K562 (cell line): ENCODE results near the gene MACROD2. TPM values are rescaled to one million over a fixed set of nuclear protein-coding genes. Genes with fewer than 3 reads are reported as not detected.

Experiments used
- ATAC-seq: fragments of 200-7000 bp; cut with Tn5 transposase; 3 replicates; pipeline ENCODE4 v1.9.1; 2020; ENCODE audit warnings: moderate library complexity
- BruUV-seq: library from RNA; stranded (reverse); fragments of 400-500 nt; replicated peaks from 2 replicates; lab custom pipeline; 2021; lab: Mats Ljungman, UMichigan
- CTCF ChIA-PET: fragments of 300-600 bp; formaldehyde crosslinking; extraction: SDS; loops from one replicate; lab custom pipeline; 2021; ENCODE audit warnings: low intra/inter-chr PET ratio; lab: Yijun Ruan, JAX
- POLR2A ChIA-PET: fragments of 300-600, 350-650 bp; sonication (Branson Sonifier 250); formaldehyde crosslinking; extraction: SDS; loops from one replicate; lab custom pipeline; 2021; ENCODE audit warnings: antibody characterized with exemption, inconsistent platforms; lab: Yijun Ruan, JAX
- DNase-seq, 4 experiments: peaks; one replicate each; pipeline versions ENCODE4 v3.0.0 to v3.0.0-alpha.2; 2011 to 2018; ENCODE audit warnings: low spot score in 3 of 4, mixed read lengths in 3 of 4; ENCODE audit errors: extremely low read depth in 1 of 4
- FAIRE-seq: peaks from 2 replicates; lab custom pipeline; 2011; peaks lifted over from hg19 to GRCh38; lab: Jason Lieb, UNC
- H2AFZ ChIP-seq: 2 replicates; pipeline ENCODE4 v1.6.0; 2011; ENCODE audit warnings: low read depth, low read length, control low read depth, inconsistent platforms
- H3K27ac ChIP-seq: fragments of 200-600 bp; 3 replicates; pipeline ENCODE4 v1.8.0; 2011; ENCODE audit warnings: low read depth, mild to moderate bottlenecking, control low read depth, inconsistent platforms, low read length, moderate library complexity, mixed read lengths; ENCODE audit errors: extremely low read depth
- H3K27me3 ChIP-seq, 2 experiments: fragments of 300-600 bp in 1 of 2; 2 replicates in 1 of 2; 3 replicates in 1 of 2; pipeline versions ENCODE4 v1.6.0 to v1.8.0; 2011; ENCODE audit warnings: inconsistent platforms in 2 of 2, low read length in 2 of 2, mild to moderate bottlenecking in 1 of 2, mixed read lengths in 1 of 2, moderate library complexity in 1 of 2; ENCODE audit not compliant: control insufficient read depth in 2 of 2, insufficient read depth in 2 of 2
- H3K36me3 ChIP-seq: fragments of 300-600 bp; 3 replicates; pipeline ENCODE4 v1.8.0; 2011; ENCODE audit warnings: mild to moderate bottlenecking, low read length, inconsistent platforms; ENCODE audit not compliant: control insufficient read depth, insufficient read depth
- H3K4me1 ChIP-seq, 2 experiments: fragments of 200-600 bp in 1 of 2; replicated peaks in 1 of 2; 2 replicates in 1 of 2; 3 replicates in 1 of 2; pipeline versions ENCODE4 v1.5.1 to v1.8.0; 2011; ENCODE audit warnings: inconsistent platforms in 2 of 2, low read length in 2 of 2, mild to moderate bottlenecking in 1 of 2, mixed read lengths in 1 of 2, moderate library complexity in 1 of 2; ENCODE audit not compliant: control insufficient read depth in 2 of 2, insufficient read depth in 2 of 2
- H3K4me2 ChIP-seq: 2 replicates; pipeline ENCODE4 v1.6.1; 2011; ENCODE audit warnings: low read length, control low read depth, inconsistent platforms, mixed read lengths; ENCODE audit not compliant: insufficient read depth
- H3K4me3 ChIP-seq: fragments of 200-600 bp; sonication (generic), shearing (Covaris generic); 2 replicates; pipeline ENCODE4 v1.5.1; 2016; ENCODE audit warnings: control low read depth, inconsistent platforms
- H3K79me2 ChIP-seq: fragments of 200-600 bp; 3 replicates; pipeline ENCODE4 v1.8.0; 2011; ENCODE audit warnings: low read length, inconsistent platforms; ENCODE audit not compliant: control insufficient read depth, insufficient read depth
- H3K9ac ChIP-seq, 2 experiments: 2 replicates each; pipeline versions ENCODE4 v1.6.0 to v1.6.1; 2011; ENCODE audit warnings: low read depth in 2 of 2, low read length in 2 of 2, control low read depth in 1 of 2, inconsistent platforms in 1 of 2, mild to moderate bottlenecking in 1 of 2, mixed read lengths in 1 of 2; ENCODE audit not compliant: insufficient read depth in 1 of 2
- H3K9me1 ChIP-seq: one replicate; pipeline ENCODE4 v1.6.0; 2011; ENCODE audit warnings: inconsistent platforms, mild to moderate bottlenecking, low read length, moderate library complexity; ENCODE audit not compliant: control insufficient read depth, insufficient read depth
- H3K9me3 ChIP-seq: replicated peaks from 2 replicates; pipeline ENCODE4 v1.5.1; 2011; ENCODE audit warnings: low read depth, low read length, inconsistent platforms; ENCODE audit not compliant: control insufficient read depth, insufficient read depth
- H4K20me1 ChIP-seq: replicated peaks from 2 replicates; pipeline ENCODE4 v1.6.1; 2011; ENCODE audit warnings: low read length, inconsistent platforms, mixed read lengths; ENCODE audit not compliant: control insufficient read depth, insufficient read depth
- CBX8 ChIP-seq: fragments of 200-600 bp; sonication (generic); IDR thresholded peaks from 2 replicates; pipeline ENCODE4 v1.6.1; 2012; ENCODE audit warnings: borderline replicate concordance, mixed run types, low read depth, mild to moderate bottlenecking, moderate library complexity, mixed read lengths, low read length, control low read depth, inconsistent platforms; ENCODE audit not compliant: poor library complexity, severe bottlenecking; ENCODE audit errors: extremely low read depth
- CEBPG ChIP-seq, 3 experiments: fragments of 200-800 bp in 1 of 3; sonication (Bioruptor generic) in 1 of 3; sonication (generic) in 1 of 3; formaldehyde crosslinking in 1 of 3; IDR thresholded peaks in 2 of 3; conservative IDR thresholded peaks in 1 of 3; 2 replicates each; pipeline versions ENCODE4 v1.6.1 to v1.8.0; 2016 to 2022; ENCODE audit warnings: missing compliant biosample characterization in 2 of 3, missing genetic modification characterization in 2 of 3, mild to moderate bottlenecking in 1 of 3, missing genetic modification reagents in 1 of 3
- HCFC1 ChIP-seq: IDR thresholded peaks from 2 replicates; pipeline ENCODE4 v1.6.1; 2012; ENCODE audit warnings: low read depth, low read length, improper control_type of control experiment
- NCOA2 ChIP-seq, 2 experiments: fragments of 450-650 bp; IDR thresholded peaks; 2 replicates each; pipeline ENCODE4 v1.6.1; 2018; ENCODE audit warnings: mild to moderate bottlenecking in 2 of 2, moderate library complexity in 1 of 2; ENCODE audit not compliant: partially characterized antibody in 2 of 2
- NCOA6 ChIP-seq: fragments of 450-650 bp; IDR thresholded peaks from 2 replicates; pipeline ENCODE4 v1.6.1; 2017; ENCODE audit warnings: mild to moderate bottlenecking
- SAFB ChIP-seq: fragments of 200-400 bp; formaldehyde crosslinking; IDR thresholded peaks from 2 replicates; pipeline ENCODE4 v1.6.1; 2017; ENCODE audit warnings: low read depth, low read length, borderline replicate concordance
- SRSF9 ChIP-seq: fragments of 200-400 bp; formaldehyde crosslinking; IDR thresholded peaks from 2 replicates; pipeline ENCODE4 v1.6.1; 2017; ENCODE audit warnings: low read depth, low read length, borderline replicate concordance
- ZBTB17 ChIP-seq: fragments of 450-650 bp; formaldehyde crosslinking; IDR thresholded peaks from 2 replicates; pipeline ENCODE4 v1.4.0; 2020; ENCODE audit warnings: mild to moderate bottlenecking
- ZBTB9 ChIP-seq: fragments of 450-650 bp; formaldehyde crosslinking; IDR thresholded peaks from 2 replicates; pipeline ENCODE4 v1.4.0; 2020; ENCODE audit warnings: mild to moderate bottlenecking, moderate library complexity
- ZNF507 ChIP-seq: conservative IDR thresholded peaks from 2 replicates; pipeline ENCODE4 v1.6.1; 2017; ENCODE audit warnings: missing genetic modification characterization, missing compliant biosample characterization
- ZNF561 ChIP-seq: fragments of 450-650 bp; formaldehyde crosslinking; conservative IDR thresholded peaks from 2 replicates; pipeline ENCODE4 v1.4.0; 2020; ENCODE audit warnings: mild to moderate bottlenecking, moderate library complexity
- whole genome bisulfite sequencing: fragments of 100-300 bp; shearing (Covaris generic); methylation state at CpG from one replicate; pipeline ENCODE4 v1.1.6; 2016; ENCODE audit warnings: low coverage, mixed read lengths; ENCODE audit not compliant: insufficient coverage; ENCODE audit errors: missing lambda C conversion rate; 5-methylcytosine and 5-hydroxymethylcytosine counted together
- in situ Hi-C: fragments of 300-500 bp; cut with MboI; formaldehyde crosslinking; loops from 4 replicates; pipeline ENCODE4 v1.15.0; 2018; ENCODE audit warnings: inconsistent platforms, mixed read lengths
- intact Hi-C: fragments of 100-400 bp; cut with micrococcal nuclease; formaldehyde crosslinking; loops from 2 replicates; pipeline ENCODE4 v1.14.2; 2022
- polyA plus RNA-seq, 8 experiments: library from polyadenylated mRNA; depleted of rRNA in 4 of 8; stranded (reverse) in 5 of 8; unstranded in 3 of 8; fragments of >200 nt; fragmentation: Nextera tagmentation in 2 of 8; fragmentation: Illumina TruSeq in 1 of 8; extraction: Ambion mirVana in 2 of 8; extraction: Trizol in 1 of 8; gene quantifications; 2 replicates each; pipeline versions ENCODE4 v1.2.1 to v1.2.3, GENCODE V29; 2011 to 2014; ENCODE audit warnings: inconsistent platforms in 1 of 8, missing spikeins in 1 of 8
- total RNA-seq, 7 experiments: library from RNA; depleted of rRNA in 6 of 7; stranded (reverse); fragments of >200 nt in 6 of 7; fragmentation: Illumina TruSeq in 2 of 7; extraction: Trizol in 2 of 7; gene quantifications; 2 replicates each; pipeline versions ENCODE4 v1.2.1 to v1.2.3, GENCODE V29; 2011 to 2021; ENCODE audit warnings: low replicate concordance in 1 of 7
- TF ChIP-seq, protein P1 (sequence below): IDR thresholded peaks from 2 replicates; pipeline ENCODE4 v1.6.1; 2012; ENCODE audit warnings: low read depth, low read length, improper control_type of control experiment, borderline replicate concordance

MACROD2 gene
- total and polyA plus RNA-seq, 9 of the 15 experiments (the other 6 are each of a cell fraction or from before 2014, with no cell fraction given), result not detected

DNA sequence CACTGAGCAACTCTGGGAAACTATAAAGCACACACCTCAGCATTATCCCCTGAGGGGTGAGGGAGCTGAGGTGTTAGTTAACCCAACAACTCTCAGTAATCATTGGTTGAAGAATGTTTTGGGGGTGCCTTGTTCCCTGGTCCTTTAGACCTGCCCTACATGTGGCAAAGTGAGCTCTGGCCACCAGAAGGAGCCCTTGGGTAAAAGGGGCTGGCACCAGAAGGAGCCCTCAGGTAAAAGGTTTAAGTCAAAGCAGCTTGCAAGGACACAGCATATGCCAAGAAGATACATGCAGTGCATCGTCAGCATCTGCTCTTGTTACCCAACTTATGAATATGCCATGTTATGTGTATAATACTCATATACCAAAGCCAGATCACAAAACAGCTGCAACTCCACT lies 1496.3 kb downstream of the MACROD2 start:
- 0% methylated on average over 1 of the region's 1 CpG for WGBS
- ChIA-PET CTCF (no interaction called here), POLR2A (interaction anchor here (0.6 kb wide), 1 partner anchor 33 kb away, joined by 3 read pairs; no protein-coding TSS in a partner anchor)
- Histone ChIP-seq H3K27me3 (no peaks in the 10 kb centered on the region), H3K9me1 (no peaks in the 10 kb centered on the region), H2AFZ (no peak overlapping the region), H4K20me1 (no peaks in the 10 kb centered on the region), H3K4me1 (no peaks in the 10 kb centered on the region), H3K27ac (no peak overlapping the region), H3K36me3 (no peaks in the 10 kb centered on the region), H3K9ac (no peak overlapping the region), H3K9me3 (no peaks in the 10 kb centered on the region), H3K79me2 (no peaks in the 10 kb centered on the region), H3K4me3 (no peak overlapping the region), H3K4me2 (no peak overlapping the region)
- ATAC-seq, result no peak
- no peak for FAIRE-seq
- intact Hi-C loops (no loop called here), in situ Hi-C loops (no loop called here)
- DNase-seq, result no peak
- BruUV-seq, result no TSS peak
- TF ChIP-seq ZBTB9 (CRISPR knock-in tag) (no peak), HCFC1 (no peak), CBX8 (no peak), NCOA2 (IDR thresholded peaks at IDR 0.05; ENCODE audit: partially characterized antibody in 2 of 2) (no peak), ZNF561 (CRISPR knock-in tag) (no peak), NCOA6 (no peak), ZBTB17 (CRISPR knock-in tag) (no peak), CEBPG (CRISPR knock-in tag; IDR thresholded peaks at IDR 0.05) (no peak), CEBPG (tag; conservative IDR thresholded peaks at IDR 0.05 in 1 of 2, IDR thresholded peaks at IDR 0.05 in 1 of 2) (no peak), ZNF507 (tag) (no peak), SAFB (no peak), SRSF9 (no peak)
- TF ChIP-seq, protein P1, sequence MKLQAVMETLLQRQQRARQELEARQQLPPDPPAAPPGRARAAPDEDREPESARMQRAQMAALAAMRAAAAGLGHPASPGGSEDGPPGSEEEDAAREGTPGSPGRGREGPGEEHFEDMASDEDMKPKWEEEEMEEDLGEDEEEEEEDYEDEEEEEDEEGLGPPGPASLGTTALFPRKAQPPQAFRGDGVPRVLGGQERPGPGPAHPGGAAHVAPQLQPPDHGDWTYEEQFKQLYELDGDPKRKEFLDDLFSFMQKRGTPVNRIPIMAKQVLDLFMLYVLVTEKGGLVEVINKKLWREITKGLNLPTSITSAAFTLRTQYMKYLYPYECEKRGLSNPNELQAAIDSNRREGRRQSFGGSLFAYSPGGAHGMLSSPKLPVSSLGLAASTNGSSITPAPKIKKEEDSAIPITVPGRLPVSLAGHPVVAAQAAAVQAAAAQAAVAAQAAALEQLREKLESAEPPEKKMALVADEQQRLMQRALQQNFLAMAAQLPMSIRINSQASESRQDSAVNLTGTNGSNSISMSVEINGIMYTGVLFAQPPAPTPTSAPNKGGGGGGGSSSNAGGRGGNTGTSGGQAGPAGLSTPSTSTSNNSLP, result no peak
